ENCODE data around the gene UVRAG.
A peak's percentile ranks its signal among the peaks of the same experiment; 100 is the strongest.

Gene UVRAG

DNA sequence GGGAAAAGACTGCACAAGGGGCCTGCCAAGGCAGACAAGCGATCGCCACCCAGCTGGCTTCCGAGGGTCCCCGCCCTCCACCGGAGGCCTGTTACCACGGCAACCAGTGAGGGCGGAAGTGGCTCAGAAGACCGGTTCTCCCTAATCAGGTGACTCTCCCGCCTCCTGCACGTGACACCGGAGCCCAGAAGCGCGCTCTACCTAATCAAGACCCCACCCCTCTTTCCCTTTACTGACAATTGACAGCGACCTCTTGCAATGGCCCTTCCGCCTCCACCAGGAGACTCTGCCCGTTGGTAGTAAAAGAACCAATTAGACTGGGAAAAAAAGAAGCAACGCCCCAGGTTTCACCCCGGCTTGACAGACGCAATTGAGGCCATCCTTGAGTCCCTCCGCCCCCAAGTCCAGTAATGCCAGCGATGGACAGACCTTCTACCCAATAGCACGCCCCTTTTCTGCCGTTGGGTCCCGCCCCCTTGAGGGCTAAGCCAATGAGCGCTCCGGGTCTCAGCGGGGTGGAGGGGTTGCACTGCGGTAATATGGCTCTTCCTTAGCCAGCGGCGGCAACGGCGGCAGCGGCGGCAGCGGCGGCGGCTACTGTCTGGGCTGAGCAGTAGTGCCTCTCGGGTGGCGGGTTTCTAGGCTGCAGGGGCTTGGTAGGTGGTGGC, at the start of gene UVRAG:
UVRAG (plus strand) TSS at position 534 of the 668 bp plus-strand sequence. CDS start 198 bp downstream, outside the sequence.
- peak; percentile 99 for DNase-seq

DNA sequence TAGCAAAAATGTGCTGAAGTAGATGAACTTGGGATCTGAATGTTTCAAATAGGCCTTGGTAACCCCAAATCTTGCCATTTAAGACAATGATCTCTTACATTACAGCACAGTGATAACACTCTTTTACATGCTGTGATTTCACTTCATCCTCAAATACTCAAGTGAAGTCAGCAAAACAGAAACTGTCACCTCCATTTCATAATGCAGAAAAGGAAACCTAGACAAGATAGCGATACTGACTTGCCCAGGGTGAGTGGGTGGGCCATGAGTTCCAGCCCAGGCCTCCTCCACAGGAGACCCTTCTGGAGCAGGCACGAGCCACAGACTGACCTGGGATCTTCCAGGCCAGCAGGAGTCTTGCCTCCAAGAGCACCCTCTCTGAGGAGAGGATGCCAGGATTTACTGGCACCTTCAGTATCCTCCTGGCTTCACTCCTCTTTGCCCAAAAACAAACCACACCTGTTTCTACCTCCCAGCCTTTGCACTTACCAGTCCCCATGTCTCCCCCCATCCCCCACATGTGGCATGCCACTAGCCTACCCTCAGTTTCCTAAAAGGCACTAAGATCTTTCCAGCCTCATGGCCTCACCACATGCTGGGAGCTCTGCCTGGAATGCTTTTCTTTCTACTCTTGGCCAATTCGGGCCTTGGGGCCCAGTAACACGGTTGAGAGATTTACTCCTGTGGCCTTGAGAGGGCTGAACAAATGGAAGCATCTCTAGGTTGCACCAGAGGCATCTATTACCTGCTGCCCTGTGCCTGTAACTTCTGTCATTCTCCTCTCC, 48.4 kb upstream of the UVRAG start:
- no peak for DNase-seq

DNA sequence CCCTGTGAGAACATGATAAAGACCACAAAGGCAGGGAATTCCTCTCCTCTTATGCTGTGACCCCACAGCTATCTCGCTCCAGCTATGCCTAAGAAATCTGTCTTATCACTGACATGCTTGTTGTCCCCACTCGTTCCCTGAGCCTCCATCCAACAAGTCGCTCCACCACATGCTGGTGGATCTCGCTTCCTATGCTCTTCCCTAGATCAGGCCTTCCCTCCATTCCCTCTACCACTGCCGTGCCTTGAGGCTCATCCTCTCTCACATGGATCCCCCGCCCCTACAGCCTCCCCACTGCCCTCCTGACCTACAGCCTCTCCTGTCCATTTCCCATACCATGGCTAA, 47.8 kb upstream of the UVRAG start:
- DNase-seq: no peak

DNA sequence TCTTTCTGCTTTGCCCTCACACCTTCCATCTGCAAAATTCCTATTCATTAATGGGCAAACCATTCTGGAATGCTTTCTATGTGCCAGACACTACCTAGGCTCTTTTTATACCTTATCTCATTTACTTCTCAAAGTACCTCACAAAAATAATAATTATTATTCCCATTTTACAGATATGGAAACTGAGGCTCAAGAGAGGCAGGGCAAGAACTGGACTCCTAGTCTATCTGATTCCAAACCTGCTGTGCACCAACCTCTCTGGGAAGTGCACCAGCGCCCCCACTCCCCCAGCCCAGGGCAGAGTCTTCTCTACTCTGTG, 47.3 kb upstream of the UVRAG start:
- no peak for DNase-seq

DNA sequence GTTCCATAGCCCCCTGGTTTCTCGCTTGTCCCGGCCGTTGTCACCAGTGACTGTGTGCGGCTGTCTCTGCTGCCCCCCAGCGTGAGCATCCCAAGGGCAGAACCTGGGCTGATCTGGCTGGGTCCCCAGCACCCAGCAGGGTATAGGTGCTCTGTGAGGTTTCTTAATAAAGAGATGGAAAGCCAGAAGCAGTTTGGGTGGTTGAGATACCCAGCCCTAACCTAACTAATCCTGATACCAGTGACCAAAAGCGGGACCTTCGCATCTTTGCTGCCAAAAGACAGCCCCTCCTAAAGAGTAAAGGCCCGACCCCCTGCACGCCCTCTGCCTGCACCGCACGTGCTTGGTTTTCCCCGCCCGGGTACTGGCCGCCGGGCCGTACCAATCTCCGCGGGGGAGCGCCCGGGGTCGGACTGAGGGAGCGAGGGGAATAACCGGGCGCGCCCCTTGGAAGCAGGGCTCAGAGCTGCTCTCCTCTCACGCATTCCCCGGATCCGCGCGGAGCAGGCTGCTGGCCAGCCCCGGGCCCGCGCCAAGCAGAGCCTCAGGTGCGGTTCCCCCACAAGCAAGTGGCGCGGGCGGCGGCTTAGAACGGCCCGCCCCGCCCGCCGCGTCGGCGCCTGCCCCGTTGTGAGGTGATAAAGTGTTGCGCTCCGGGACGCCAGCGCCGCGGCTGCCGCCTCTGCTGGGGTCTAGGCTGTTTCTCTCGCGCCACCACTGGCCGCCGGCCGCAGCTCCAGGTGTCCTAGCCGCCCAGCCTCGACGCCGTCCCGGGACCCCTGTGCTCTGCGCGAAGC, 46.7 kb upstream of the UVRAG start, which contains the start of gene DGAT2:
DGAT2 (plus strand) TSS at position 667 of the 797 bp plus-strand sequence. CDS start 214 bp downstream, outside the sequence.
- peak; percentile 53 for DNase-seq

DNA sequence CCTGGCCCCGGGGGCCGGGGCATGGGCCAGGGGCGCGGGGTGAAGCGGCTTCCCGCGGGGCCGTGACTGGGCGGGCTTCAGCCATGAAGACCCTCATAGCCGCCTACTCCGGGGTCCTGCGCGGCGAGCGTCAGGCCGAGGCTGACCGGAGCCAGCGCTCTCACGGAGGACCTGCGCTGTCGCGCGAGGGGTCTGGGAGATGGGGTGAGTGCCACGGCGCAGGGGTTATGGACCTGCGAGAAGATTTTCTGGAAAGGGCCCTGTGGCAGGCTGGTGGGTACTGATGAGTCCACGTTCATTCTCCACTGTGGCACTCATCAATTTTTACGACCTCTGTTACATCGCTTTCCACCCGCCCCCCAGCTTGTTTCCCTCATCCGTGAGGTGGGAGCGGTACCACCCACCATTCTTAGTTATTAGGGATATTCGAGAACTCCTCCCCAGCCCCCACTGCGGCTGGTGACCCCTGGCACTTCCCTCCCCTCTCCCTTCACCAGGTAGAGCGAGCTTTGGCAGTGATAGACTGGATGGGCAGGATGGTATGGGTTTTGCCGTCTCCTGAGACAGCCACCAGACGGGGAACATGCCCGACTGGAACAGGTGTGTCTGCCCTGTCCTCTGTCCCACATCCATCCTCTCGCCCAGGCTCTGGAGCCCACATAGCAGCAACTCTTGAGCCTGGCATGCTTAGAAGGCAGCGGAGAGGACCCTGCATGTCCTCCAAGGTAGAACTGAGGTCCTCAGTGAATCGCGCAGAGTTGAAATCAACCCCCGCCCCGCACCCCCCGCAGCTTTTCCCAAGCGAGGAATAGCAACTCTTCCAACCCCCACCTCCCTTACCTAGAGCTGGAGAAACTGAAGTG, 45.9 kb upstream of the UVRAG start:
- DNase-seq: no peak

DNA sequence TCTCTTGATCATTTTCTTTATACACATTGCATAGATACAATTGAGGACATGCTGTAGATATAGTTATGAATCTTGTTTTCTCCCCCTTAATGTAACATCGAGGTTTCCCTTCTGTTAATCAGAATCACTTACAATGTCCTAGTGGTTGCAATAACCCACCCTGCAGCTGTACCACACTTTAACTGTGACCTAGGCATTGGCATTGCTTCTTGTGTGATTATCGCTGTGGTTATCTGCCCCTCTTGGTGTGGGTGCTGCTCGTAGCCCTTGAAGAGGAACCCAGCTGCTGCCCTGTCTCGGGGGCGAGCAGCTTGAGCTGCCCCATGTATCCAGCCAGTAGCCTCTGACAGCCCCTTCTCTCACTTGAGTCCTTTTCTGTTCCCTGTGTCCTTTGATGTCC, 44.9 kb upstream of the UVRAG start:
- DNase-seq: no peak

DNA sequence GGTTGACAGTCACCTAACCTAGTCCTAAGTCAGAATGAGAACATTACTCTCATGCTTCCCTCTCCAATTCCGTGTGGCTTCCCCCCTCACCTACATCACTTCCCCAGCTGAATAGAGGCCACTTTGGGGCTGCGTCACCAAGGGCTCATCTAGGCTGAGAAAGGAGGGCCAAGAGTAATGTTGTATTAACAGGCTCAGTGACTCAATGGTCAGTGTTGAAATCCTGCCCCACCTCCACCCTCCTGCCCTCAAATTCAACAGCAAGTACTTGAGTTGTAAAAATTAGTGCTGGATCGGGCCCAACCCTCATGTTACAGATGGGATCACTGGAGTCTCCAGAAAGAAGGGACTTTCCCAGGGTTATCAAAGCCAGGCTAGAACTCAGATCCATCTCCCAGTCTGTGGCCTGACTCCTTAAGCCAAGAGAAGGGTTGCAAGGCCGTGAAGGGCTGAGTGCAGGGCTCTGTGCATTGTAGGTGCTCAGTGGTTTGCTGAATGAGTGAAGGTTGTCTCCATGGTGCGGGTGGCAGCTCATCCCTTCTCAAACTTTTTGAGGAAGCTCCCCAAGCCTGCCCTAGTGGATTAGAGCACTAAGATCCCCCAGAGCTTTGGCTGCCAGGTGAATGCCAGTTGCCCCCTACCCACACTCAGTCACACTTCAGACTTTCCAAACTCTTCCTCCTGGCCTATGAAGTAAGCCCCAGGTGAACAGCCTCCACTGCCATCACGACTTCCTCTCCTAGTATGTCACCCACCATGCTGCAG, 43.2 kb upstream of the UVRAG start:
- no peak for DNase-seq

DNA sequence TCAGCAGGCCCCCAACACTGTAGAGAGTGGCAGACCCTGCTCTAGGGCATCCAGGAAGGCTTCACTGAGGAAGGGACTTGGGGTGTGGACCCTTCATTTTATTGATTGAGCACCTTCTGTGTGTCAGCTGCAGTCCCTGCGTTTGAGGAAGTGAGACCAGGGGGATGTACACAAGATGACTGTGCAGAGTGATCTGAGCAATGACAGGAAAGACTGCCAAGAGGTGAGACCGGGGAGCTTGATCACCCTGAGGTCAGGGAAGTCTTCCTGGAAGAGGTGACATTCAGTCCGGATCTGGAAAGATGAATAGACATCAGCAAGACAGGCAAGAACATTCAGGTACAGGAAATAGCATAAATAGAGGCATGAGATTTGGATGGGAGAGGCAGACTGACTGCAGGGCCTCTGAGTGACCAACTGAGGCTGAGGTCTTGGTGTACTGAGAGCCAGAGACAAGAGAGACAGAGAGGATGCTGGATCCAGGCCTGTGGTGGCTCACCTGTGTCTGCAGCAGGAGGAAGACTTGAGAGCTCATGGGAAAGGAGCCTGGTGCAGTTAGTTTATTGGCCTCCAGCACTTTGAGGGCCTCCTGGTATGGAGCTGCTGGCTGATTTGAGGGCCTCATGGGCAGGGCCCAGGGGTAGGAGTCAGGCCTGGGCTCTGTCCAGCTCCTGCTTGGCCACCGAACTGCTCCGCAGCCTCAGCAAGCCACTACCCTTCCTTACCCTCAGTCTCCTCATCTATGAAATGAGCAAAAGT, 41.2 kb upstream of the UVRAG start:
- DNase-seq: no peak

DNA sequence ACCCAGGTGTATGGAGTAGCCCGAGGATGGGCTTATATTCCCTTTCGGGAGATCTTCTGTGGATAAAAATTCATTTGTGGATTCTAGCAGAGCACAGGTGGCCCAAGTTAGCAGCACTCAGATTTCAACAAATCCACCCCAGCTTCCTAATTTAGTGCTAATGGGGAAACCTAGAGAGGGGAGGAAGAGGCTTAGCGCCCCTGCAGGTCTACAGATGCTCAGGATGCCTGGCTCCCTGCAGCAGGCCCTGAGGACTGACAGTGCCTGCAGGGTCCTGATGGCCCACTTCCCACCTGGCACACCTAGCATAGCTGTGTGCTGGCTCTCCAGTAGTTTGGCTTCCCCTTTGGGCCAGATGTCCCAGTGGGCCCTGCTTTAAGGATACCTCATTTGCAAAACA, 40.0 kb upstream of the UVRAG start:
- no peak for DNase-seq

DNA sequence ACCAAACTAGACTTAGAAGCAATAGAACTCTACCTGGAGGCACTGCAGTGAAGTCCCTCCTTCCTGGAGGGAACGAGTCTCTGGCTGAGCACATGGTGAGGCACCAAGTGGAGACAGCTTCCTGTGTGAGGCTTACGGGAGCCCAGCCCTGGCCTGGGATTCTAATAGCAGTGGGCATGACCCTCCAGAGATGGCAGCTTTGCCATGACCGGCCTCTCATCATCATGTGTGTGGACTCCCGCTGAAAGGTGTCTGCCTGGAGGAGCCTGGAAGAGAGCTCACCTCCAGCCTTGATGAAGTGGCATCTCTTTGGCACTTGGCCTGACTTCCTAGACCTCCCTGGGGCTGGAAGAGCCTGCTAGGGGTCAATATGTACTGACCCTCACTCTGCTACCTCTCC, 38.5 kb upstream of the UVRAG start:
- DNase-seq: no peak

DNA sequence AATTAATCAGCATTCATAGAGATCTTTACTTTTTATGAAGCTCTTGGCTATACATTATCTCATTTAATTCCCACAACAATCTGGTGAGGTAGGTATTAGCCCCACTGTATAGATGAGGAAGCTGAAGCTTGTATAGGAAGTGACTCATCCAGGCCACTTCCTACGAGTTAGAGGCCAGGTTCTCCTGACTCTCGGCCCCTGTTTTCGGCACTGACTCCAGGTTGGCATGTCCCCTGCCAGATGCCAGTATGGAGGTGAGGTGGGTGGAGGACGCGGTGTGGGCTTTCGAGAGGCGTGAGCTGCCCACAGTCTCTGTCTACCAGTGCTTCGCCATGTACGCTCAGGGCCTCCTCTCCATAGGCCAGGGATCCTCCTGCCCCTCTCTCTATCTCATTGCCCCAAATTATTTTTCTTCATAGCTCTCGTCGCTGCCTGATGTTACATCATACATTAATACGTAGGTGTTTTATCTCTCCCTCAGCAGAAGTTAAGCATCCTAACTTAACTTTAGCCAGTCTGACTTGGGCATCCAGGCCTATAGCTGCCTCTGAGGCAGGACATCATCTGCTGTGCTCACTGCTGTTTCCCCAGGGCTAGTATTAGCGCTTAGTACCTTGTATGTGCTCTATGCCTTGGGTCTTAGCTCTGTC, 37.4 kb upstream of the UVRAG start:
- no peak for DNase-seq

DNA sequence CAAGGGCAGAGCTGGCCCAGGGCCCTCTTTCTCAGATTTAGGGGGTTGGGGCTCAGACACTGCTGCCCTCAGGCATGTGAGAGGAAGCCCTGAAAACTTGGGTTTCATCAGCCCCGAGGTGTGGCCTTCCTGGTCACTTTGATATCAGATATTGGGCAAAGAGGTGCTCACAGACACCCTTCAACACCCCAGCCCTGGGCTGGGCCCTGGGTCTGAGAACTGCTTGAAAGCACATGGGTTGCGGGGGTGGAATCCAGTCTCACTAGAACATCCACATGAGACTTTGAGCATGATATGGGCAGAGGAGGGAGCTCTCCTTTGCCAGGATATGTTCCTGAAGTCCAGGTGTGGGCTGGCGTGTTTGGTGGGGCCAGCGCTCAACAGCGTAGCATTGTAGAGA, 36.0 kb upstream of the UVRAG start:
- DNase-seq: no peak

DNA sequence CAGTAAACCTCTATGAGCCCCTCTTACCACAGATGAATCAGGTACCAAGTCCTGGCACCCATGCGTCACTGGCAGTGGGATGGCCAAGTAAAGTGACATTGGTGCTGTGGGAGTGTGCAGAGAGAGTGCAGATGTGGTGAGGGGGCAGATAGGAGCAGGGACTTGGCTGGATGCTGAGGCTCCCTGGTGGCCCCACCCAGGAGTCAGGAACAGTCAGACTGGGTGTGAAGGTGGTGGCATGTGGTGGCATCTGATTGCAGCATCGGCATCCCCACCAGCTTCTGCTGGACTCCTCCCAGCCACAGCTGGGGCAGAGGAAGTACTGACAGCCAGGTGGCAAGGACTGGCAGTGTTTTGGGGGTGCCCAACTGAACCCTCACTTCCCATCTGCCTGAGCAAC, 35.0 kb upstream of the UVRAG start:
- DNase-seq: no peak

DNA sequence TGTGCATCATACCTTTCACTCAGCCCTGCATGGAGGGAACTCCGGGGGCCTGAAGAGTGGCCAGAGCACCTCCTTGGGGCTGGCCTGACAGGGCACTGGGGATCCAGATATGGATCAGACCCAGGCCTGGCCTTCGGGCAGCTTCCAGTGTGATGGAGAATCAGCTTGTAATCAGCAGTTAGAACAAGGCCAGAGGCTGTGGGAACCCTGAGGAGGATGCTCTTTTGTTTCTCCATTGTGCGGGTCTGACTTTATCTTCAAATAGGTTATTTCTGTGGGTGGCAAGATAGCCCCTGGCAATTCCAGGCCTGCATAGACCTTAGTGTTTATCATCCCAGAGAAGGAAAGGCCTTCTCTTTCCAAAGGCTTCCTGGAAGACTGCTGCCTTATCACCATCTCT, 34.1 kb upstream of the UVRAG start:
- DNase-seq: no peak

DNA sequence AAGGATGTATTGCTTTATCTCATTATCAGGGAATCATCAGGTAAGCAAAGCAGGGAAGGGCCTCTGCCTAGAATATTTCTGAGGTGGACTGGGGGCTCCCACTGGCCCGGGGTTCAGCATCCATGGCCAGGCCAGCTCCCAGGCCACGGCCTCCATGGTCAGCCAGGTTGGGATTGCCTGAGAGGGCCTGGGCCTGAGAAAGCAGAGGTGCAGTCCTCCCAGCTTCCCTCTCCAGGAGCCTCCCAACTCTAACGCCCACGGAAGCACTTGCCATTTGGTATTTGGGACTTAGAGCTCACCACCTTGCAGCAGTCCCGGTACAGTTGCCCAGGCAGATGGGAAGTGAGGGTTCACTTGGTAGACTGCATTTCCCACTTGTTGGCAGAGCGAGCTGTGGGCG, 33.7 kb upstream of the UVRAG start:
- no peak for DNase-seq

DNA sequence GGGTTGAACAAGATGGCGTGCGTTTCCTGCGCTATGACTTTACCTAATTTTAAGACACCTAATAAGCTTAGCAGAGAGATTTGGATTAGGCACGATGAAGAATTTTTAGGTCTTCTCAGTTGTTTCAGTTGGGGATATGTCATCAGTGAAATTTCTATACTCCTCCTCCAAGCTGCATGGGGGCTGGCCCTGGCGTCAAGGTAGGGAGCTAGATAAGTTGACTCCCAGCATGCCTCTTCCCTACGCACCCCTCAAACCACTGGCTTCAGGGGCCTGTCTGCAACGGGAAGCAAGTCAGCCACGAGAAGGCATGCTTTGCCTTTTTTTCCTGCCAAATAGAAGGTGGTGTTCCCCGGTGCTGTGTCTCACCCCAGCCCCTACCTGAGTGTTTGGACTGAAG, 33.2 kb upstream of the UVRAG start:
- DNase-seq: no peak

DNA sequence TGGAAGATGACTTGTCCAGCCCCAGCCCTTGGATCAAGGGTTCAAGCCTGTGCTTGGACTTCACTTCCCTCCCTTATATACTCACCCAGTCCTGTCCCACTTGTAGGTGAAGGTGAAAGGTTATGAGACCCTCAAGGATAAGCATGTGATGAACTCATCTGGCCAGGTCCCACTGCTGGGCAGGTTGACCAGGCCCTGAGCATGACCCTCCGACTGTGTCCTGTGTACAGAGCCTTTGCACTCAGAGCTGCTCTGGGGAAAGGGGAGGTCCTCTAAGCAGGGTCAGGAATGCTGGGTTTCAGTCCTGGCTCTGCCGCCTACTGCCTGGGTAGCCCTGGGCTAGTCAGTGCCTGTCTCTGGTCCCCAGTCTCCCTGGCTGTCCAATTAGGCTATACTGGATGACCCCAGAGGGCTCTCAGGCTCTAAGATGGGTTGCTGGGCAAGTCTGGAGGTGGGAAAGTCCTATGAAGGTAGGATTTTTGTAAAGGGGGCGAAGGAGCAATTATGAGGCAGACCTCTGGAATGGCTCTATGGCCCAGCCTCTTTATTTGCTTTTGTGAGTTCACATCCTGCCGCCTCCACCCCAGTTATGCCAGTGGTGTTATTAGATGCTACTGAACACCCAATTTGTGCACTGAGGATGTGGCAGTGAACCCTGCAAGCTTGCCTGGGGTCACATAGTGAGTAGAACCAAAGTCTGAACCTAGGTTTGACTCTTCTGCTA, 32.3 kb upstream of the UVRAG start:
- DNase-seq: no peak

DNA sequence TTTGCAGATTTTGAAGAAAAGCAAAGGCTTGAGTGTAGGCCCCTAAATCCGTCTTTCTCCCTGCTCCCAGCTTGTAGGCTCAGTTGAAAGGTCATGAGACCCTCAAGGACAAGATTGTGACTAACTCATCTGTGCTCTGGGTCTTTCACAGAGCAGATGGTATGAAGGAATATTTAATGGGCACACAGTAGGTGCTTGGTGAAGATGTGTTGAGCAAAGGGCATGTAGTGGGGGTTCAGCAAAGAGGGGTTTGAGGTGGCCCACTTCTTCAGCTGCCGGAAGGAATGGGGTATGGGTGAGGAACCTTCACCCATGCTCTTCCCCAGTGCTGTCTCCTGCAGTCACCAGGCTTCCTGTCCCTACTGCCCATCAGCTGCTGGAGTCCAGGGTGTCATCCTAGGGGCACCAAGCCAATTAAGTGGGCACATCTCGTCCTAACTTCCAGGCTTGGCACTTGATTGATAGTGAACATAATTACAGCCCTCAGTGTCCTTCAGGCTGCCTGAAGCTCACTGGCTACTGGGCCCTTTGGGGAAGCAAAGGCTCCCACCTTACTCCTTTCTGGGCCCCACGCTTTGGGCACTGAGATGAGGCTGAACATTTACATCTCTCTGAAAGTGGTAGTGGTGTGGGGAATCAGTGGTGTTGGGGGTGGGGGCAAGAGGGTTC, 31.5 kb upstream of the UVRAG start:
- no peak for DNase-seq

DNA sequence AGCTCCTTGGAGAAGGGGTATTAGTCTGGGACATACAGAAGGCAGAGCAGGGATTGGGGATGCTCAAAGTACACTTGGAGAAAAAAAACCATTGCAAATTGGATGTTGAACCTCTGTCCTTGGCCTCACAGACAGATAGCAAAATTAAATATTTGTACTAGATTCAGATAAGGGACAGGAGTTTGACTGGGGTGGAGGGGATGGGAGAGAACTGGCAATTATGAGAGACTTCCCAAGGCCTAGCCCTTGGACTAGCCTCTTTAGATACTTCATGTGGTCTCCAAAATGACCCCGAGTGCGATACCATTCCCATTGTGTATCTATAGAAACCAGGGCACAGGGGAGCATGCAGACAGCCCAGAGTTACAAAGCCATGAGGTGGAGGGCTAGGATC, 30.9 kb upstream of the UVRAG start:
- no peak for DNase-seq
